Mucosa of descending colon (tissue), 3 donors: ENCODE data around the gene PNLIPRP1. TPM values are rescaled to one million over a fixed set of nuclear protein-coding genes. Genes with fewer than 3 reads are reported as not detected.

ENCODE experiments used
- ATAC-seq: fragments of 200-7000 bp; cut with Tn5 transposase; one replicate; pipeline ENCODE4 v1.9.1; 2020; ENCODE audit warnings: mild to moderate bottlenecking, moderate library complexity
- DNase-seq, 3 donors: peaks; one replicate each; pipeline ENCODE4 v3.0.0-alpha.2; 2020
- H3K36me3 ChIP-seq: fragments of 200-600 bp; one replicate; pipeline ENCODE4 v1.8.0; 2021; ENCODE audit warnings: low read depth, mild to moderate bottlenecking
- H3K4me1 ChIP-seq: fragments of 200-600 bp; one replicate; pipeline ENCODE4 v1.8.0; 2021; ENCODE audit warnings: low read depth, mild to moderate bottlenecking
- H3K4me3 ChIP-seq: fragments of 200-600 bp; one replicate; pipeline ENCODE4 v1.8.0; 2021; ENCODE audit warnings: mild to moderate bottlenecking
- H3K9me3 ChIP-seq: fragments of 200-600 bp; one replicate; pipeline ENCODE4 v1.8.0; 2021; ENCODE audit warnings: mild to moderate bottlenecking
- CTCF ChIP-seq: fragments of 200-600 bp; IDR thresholded peaks from one replicate; pipeline ENCODE4 v1.8.0; 2022; ENCODE audit warnings: antibody characterized with exemption, mild to moderate bottlenecking
- intact Hi-C, 2 donors: fragments of 100-400 bp; cut with DNase I in 1 of 2; cut with micrococcal nuclease in 1 of 2; formaldehyde crosslinking; loops; one replicate each; pipeline versions ENCODE4 v1.11.0 to v1.11.1; 2022; cut with DNase I, micrococcal nuclease
- total RNA-seq, 3 donors: library from RNA; stranded (reverse); fragmentation: NEBNext Ultra II Directional in 2 of 3; extraction: Animal tissue kit (Norgen Biotek cat#: 25700) in 2 of 3; gene quantifications; one replicate each; pipeline versions ENCODE4 v1.2.1 to v1.2.4, GENCODE V29; 2021 to 2023
- donor health status: DM: no; HTN: no; CAD: no; lungs with moderate emphysema.
- donor health status: DM: no; HTN: no; CAD: no.
- donor health status: DM: no; HTN: yes; CAD: no.

The PNLIPRP1 gene
- total RNA-seq, 3 donors from 2014 or later: 0.75 TPM; not detected in 2

- no peaks in the 10 kb centered on the region for H3K36me3 ChIP-seq
- H3K4me1 ChIP-seq: peaks cover 3% of the 10 kb centered on the region
These were observed 18.2 kb downstream of the PNLIPRP1 start for GRCh38 chr10:116608686-116609594.

GRCh38 chr10:116610443-116611152 lies 19.8 kb downstream of the PNLIPRP1 start:
- no peaks in the 10 kb centered on the region for H3K36me3 ChIP-seq
- no peak for TF ChIP-seq CTCF
- no peak for ATAC-seq
- no peak overlapping the region for H3K4me3 ChIP-seq
- intact Hi-C loops: no loop called here
- DNase-seq: peak in 1 of 3 donors; percentile 34
- no peaks in the 10 kb centered on the region for H3K9me3 ChIP-seq
- peaks cover 3% of the 10 kb centered on the region for H3K4me1 ChIP-seq

More at GRCh38 chr10:116608686-116609594, 18.2 kb downstream of the PNLIPRP1 start:
- H3K4me3 ChIP-seq: peak overlapping the region; percentile 17
- no peak for TF ChIP-seq CTCF
- no peaks in the 10 kb centered on the region for H3K9me3 ChIP-seq
- ATAC-seq: peak; percentile 57
- intact Hi-C loops: no loop called here
- peak in 2 of 3 donors; percentile 39 to 52 for DNase-seq

GRCh38 chr10:116611153-116611545 lies 20.4 kb downstream of the PNLIPRP1 start:
- ATAC-seq (peak; percentile 42), DNase-seq (peak in 1 of 3 donors; percentile 40)
- intact Hi-C loops: no loop called here
- Histone ChIP-seq H3K4me1 (peaks cover 3% of the 10 kb centered on the region), H3K36me3 (no peaks in the 10 kb centered on the region), H3K4me3 (no peak overlapping the region), H3K9me3 (no peaks in the 10 kb centered on the region)
- no peak for TF ChIP-seq CTCF

- no peak for TF ChIP-seq CTCF
- Histone ChIP-seq H3K4me1 (peaks cover 3% of the 10 kb centered on the region), H3K9me3 (no peaks in the 10 kb centered on the region), H3K36me3 (no peaks in the 10 kb centered on the region), H3K4me3 (no peak overlapping the region)
- intact Hi-C loops: no loop called here
- ATAC-seq (no peak), DNase-seq (no peak)
These were observed 21.5 kb downstream of the PNLIPRP1 start for GRCh38 chr10:116612107-116612769.

GRCh38 chr10:116613471-116613870 lies 22.7 kb downstream of the PNLIPRP1 start:
- no peak for TF ChIP-seq CTCF
- no peak for DNase-seq
- no peak for ATAC-seq

More at GRCh38 chr10:116613471-116613870, 22.7 kb downstream of the PNLIPRP1 start:
- intact Hi-C loops: no loop called here
- Histone ChIP-seq H3K36me3 (no peaks in the 10 kb centered on the region), H3K4me3 (no peak overlapping the region), H3K9me3 (no peaks in the 10 kb centered on the region), H3K4me1 (peaks cover 3% of the 10 kb centered on the region)
